Suprapubic skin (tissue), 4 donors: ENCODE measurements around the gene RPE65.

Experiments
- CTCF ChIP-seq, 2 donors: fragments of 200-600 bp in 1 of 2; fragments of 450-650 bp in 1 of 2; sonication (generic) in 1 of 2; IDR thresholded peaks; one replicate each; pipeline ENCODE4 v1.5.1; 2016 to 2019; ENCODE audit warnings: antibody characterized with exemption in 2 of 2, mild to moderate bottlenecking in 1 of 2, moderate library complexity in 1 of 2
- EP300 ChIP-seq: sonication (generic); formaldehyde crosslinking; IDR thresholded peaks from one replicate; pipeline ENCODE4 v1.6.1; 2017; ENCODE audit warnings: antibody characterized with exemption
- POLR2AphosphoS5 ChIP-seq, 3 donors: sonication (generic); formaldehyde crosslinking; IDR thresholded peaks; one replicate each; pipeline ENCODE4 v1.6.1; 2017; ENCODE audit warnings: antibody characterized with exemption in 3 of 3

GRCh38 chr1:68459796-68460195 is 10.0 kb upstream of the RPE65 start:
- TF ChIP-seq CTCF (IDR thresholded peaks at IDR 0.05) (no peak), POLR2AphosphoS5 (IDR thresholded peaks at IDR 0.05) (no peak), EP300 (no peak)
